H9 (cell line): ENCODE data around the gene EXOC3. TPM values are rescaled to one million over a fixed set of nuclear protein-coding genes. Genes with fewer than 3 reads are reported as not detected.

ENCODE experiments used
- DNase-seq: peaks from one replicate; pipeline ENCODE4 v3.0.0-alpha.2; 2017
- H2AFZ ChIP-seq: one replicate; pipeline ENCODE4 v1.6.1; 2013; ENCODE audit warnings: mild to moderate bottlenecking, low read length, control low read depth, moderate library complexity
- H2AK5ac ChIP-seq: 2 replicates; pipeline ENCODE4 v1.6.1; 2013; ENCODE audit warnings: low read length, control low read depth, mixed read lengths; ENCODE audit not compliant: insufficient read length
- H2BK120ac ChIP-seq: one replicate; pipeline ENCODE4 v1.6.1; 2013; ENCODE audit warnings: low read depth, mild to moderate bottlenecking, low read length, control low read depth, inconsistent platforms; ENCODE audit not compliant: poor library complexity, severe bottlenecking
- H2BK12ac ChIP-seq: 2 replicates; pipeline ENCODE4 v1.6.1; 2013; ENCODE audit warnings: low read length, control low read depth, mixed read lengths, low read depth; ENCODE audit not compliant: insufficient read length
- H2BK15ac ChIP-seq: 2 replicates; pipeline ENCODE4 v1.6.1; 2013; ENCODE audit warnings: low read depth, low read length, control low read depth
- H2BK20ac ChIP-seq: one replicate; pipeline ENCODE4 v1.6.1; 2013; ENCODE audit warnings: low read depth, mild to moderate bottlenecking, low read length, control low read depth, inconsistent platforms; ENCODE audit not compliant: poor library complexity, severe bottlenecking
- H2BK5ac ChIP-seq: 2 replicates; pipeline ENCODE4 v1.6.1; 2013; ENCODE audit warnings: low read length, control low read depth, mixed read lengths; ENCODE audit not compliant: insufficient read length
- H3K14ac ChIP-seq: 2 replicates; pipeline ENCODE4 v1.6.1; 2013; ENCODE audit warnings: low read length, control low read depth; ENCODE audit not compliant: insufficient read depth
- H3K18ac ChIP-seq: 2 replicates; pipeline ENCODE4 v1.6.1; 2013; ENCODE audit warnings: low read depth, mild to moderate bottlenecking, mixed read lengths, low read length, control low read depth; ENCODE audit not compliant: insufficient read length
- H3K23ac ChIP-seq: 2 replicates; pipeline ENCODE4 v1.6.1; 2013; ENCODE audit warnings: low read length, control low read depth, mixed read lengths, low read depth; ENCODE audit not compliant: insufficient read length
- H3K23me2 ChIP-seq: 2 replicates; pipeline ENCODE4 v1.6.1; 2013; ENCODE audit warnings: low read depth, mild to moderate bottlenecking, mixed read lengths, low read length, control low read depth; ENCODE audit not compliant: insufficient read length, poor library complexity, severe bottlenecking
- H3K27ac ChIP-seq: 2 replicates; pipeline ENCODE4 v1.5.1; 2013; ENCODE audit warnings: low read length, control low read depth, mixed read lengths, low read depth; ENCODE audit not compliant: insufficient read length
- H3K27me3 ChIP-seq: 2 replicates; pipeline ENCODE4 v1.6.1; 2013; ENCODE audit warnings: low read length, control low read depth, inconsistent platforms; ENCODE audit not compliant: insufficient read depth
- H3K4ac ChIP-seq: 2 replicates; pipeline ENCODE4 v1.6.1; 2013; ENCODE audit warnings: low read depth, mild to moderate bottlenecking, control low read depth, inconsistent platforms, low read length, moderate library complexity
- H3K4me1 ChIP-seq: 2 replicates; pipeline ENCODE4 v1.6.1; 2013; ENCODE audit warnings: low read length, control low read depth, inconsistent platforms; ENCODE audit not compliant: insufficient read depth
- H3K4me2 ChIP-seq: 2 replicates; pipeline ENCODE4 v1.6.1; 2013; ENCODE audit warnings: low read length, control low read depth, mixed read lengths; ENCODE audit not compliant: insufficient read length, insufficient read depth
- H3K56ac ChIP-seq: 2 replicates; pipeline ENCODE4 v1.6.1; 2013; ENCODE audit warnings: low read depth, mild to moderate bottlenecking, mixed read lengths, low read length, control low read depth; ENCODE audit not compliant: insufficient read length
- H3K79me1 ChIP-seq: 2 replicates; pipeline ENCODE4 v1.6.1; 2013; ENCODE audit warnings: low read depth, mild to moderate bottlenecking, moderate library complexity, low read length, control low read depth, inconsistent platforms; ENCODE audit not compliant: insufficient read depth, poor library complexity, severe bottlenecking
- H3K79me2 ChIP-seq: 2 replicates; pipeline ENCODE4 v1.6.1; 2013; ENCODE audit warnings: low read length, control low read depth, inconsistent platforms; ENCODE audit not compliant: insufficient read depth
- H3K9ac ChIP-seq: 2 replicates; pipeline ENCODE4 v1.6.1; 2013; ENCODE audit warnings: low read length, control low read depth, mixed read lengths; ENCODE audit not compliant: insufficient read length; ENCODE audit errors: extremely low read depth
- H3K9me3 ChIP-seq: one replicate; pipeline ENCODE4 v1.6.1; 2013; ENCODE audit warnings: low read depth, low read length, inconsistent platforms; ENCODE audit not compliant: control insufficient read depth
- H3T11ph ChIP-seq: one replicate; pipeline ENCODE4 v1.6.1; 2013; ENCODE audit warnings: mild to moderate bottlenecking, low read length, control low read depth, inconsistent platforms
- H4K20me1 ChIP-seq: one replicate; pipeline ENCODE4 v1.6.1; 2013; ENCODE audit not compliant: control insufficient read depth, insufficient read length, insufficient read depth
- H4K5ac ChIP-seq: 2 replicates; pipeline ENCODE4 v1.6.1; 2013; ENCODE audit warnings: low read depth, mild to moderate bottlenecking, mixed read lengths, low read length, control low read depth; ENCODE audit not compliant: insufficient read length
- H4K8ac ChIP-seq: replicated peaks from 2 replicates; pipeline ENCODE4 v1.6.1; 2013; ENCODE audit warnings: low read length, control low read depth, mixed read lengths, low read depth; ENCODE audit not compliant: insufficient read length
- H4K91ac ChIP-seq: 2 replicates; pipeline ENCODE4 v1.6.1; 2013; ENCODE audit warnings: low read depth, mild to moderate bottlenecking, moderate library complexity, mixed read lengths, low read length, control low read depth; ENCODE audit not compliant: insufficient read length
- H3K27ac Mint-ChIP-seq, 3 experiments: 2 replicates in 2 of 3; 3 replicates in 1 of 3; pipeline ENCODE4 v1.8.0; 2020 to 2021; ENCODE audit warnings: mixed read lengths in 3 of 3, mild to moderate bottlenecking in 1 of 3, moderate library complexity in 1 of 3
- H3K27me3 Mint-ChIP-seq: 2 replicates; pipeline ENCODE4 v1.8.0; 2021; ENCODE audit warnings: low read depth, mild to moderate bottlenecking, moderate library complexity, mixed read lengths
- H3K36me3 Mint-ChIP-seq, 3 experiments: 2 replicates in 2 of 3; 3 replicates in 1 of 3; pipeline ENCODE4 v1.8.0; 2020 to 2021; ENCODE audit warnings: low read depth in 3 of 3, mixed read lengths in 3 of 3; ENCODE audit not compliant: insufficient read depth in 1 of 3
- H3K4me1 Mint-ChIP-seq, 2 experiments: 2 replicates each; pipeline ENCODE4 v1.8.0; 2020; ENCODE audit warnings: mixed read lengths in 2 of 2
- H3K4me3 Mint-ChIP-seq, 2 experiments: 2 replicates in 1 of 2; 3 replicates in 1 of 2; pipeline ENCODE4 v1.8.0; 2020 to 2021; ENCODE audit warnings: mild to moderate bottlenecking in 2 of 2, mixed read lengths in 2 of 2, moderate library complexity in 1 of 2
- H3K9me3 Mint-ChIP-seq, 2 experiments: 2 replicates in 1 of 2; 3 replicates in 1 of 2; pipeline ENCODE4 v1.8.0; 2020; ENCODE audit warnings: mild to moderate bottlenecking in 2 of 2, mixed read lengths in 2 of 2, moderate library complexity in 1 of 2
- CTCF ChIP-seq: fragments of 200-600 bp; sonication (generic); conservative IDR thresholded peaks from 3 replicates; pipeline ENCODE4 v1.8.0; 2021; ENCODE audit warnings: antibody characterized with exemption, mild to moderate bottlenecking
- WGBS: extraction: QIAGEN DNeasy Blood & Tissue Kit; methylation state at CpG from one replicate; pipeline ENCODE4 v1.1.7; 2013; ENCODE audit warnings: missing lambda C conversion rate, low lambda C conversion rate, mixed read lengths; ENCODE audit not compliant: insufficient read length; ENCODE audit errors: extremely low coverage; 5-methylcytosine and 5-hydroxymethylcytosine counted together
- total RNA-seq: library from RNA; stranded (reverse); gene quantifications from 2 replicates; pipeline ENCODE4 v1.2.1, GENCODE V29; 2021

The EXOC3 gene
- total RNA-seq, 1 experiment from 2014 or later: 36.7 TPM

- H3K27ac ChIP-seq: no peak overlapping the region
- H3K9me3 Mint-ChIP-seq: peaks cover 0 to 3% of the 10 kb centered on the region in 2 experiments; a peak in 1 of 5 replicates
- no peak overlapping the region for H3K23ac ChIP-seq
- H4K8ac ChIP-seq: no peak overlapping the region
- H2AK5ac ChIP-seq: no peak overlapping the region
- no peak overlapping the region for H2BK12ac ChIP-seq
- H3K4ac ChIP-seq: no peak overlapping the region
- TF ChIP-seq CTCF: no peak
- no peak overlapping the region for H2BK120ac ChIP-seq
- H3K27me3 ChIP-seq: no peaks in the 10 kb centered on the region; the same call in 1 of the 2 replicates
- H3K23me2 ChIP-seq: no peaks in the 10 kb centered on the region
- H4K5ac ChIP-seq: no peak overlapping the region
- no peak overlapping the region for H2BK15ac ChIP-seq
- H3K79me2 ChIP-seq: no peaks in the 10 kb centered on the region
- no peak overlapping the region for H2BK5ac ChIP-seq
- H3K4me1 Mint-ChIP-seq: peaks cover 0 to 4% of the 10 kb centered on the region in 2 experiments; a peak in 2 of 4 replicates
- no peak overlapping the region for H3K18ac ChIP-seq
- H2AFZ ChIP-seq: no peak overlapping the region
- H3K4me2 ChIP-seq: no peak overlapping the region
- H3K56ac ChIP-seq: no peak overlapping the region
- H3K79me1 ChIP-seq: no peaks in the 10 kb centered on the region
- H3K4me1 ChIP-seq: no peaks in the 10 kb centered on the region
- H4K91ac ChIP-seq: no peak overlapping the region
- no peak overlapping the region for H3T11ph ChIP-seq
- no peak overlapping the region for H2BK20ac ChIP-seq
- H3K36me3 Mint-ChIP-seq: no peaks in the 10 kb centered on the region
- no peaks in the 10 kb centered on the region for H3K9me3 ChIP-seq
- no peak overlapping the region for H3K4me3 Mint-ChIP-seq
- no peak overlapping the region for H3K9ac ChIP-seq
- H4K20me1 ChIP-seq: no peaks in the 10 kb centered on the region
- H3K14ac ChIP-seq: no peak overlapping the region
- no CpG with 5 or more reads among the region's 33 CpGs for WGBS
- no peak for DNase-seq
- no peak overlapping the region for H3K27ac Mint-ChIP-seq
- peaks cover 42% of the 10 kb centered on the region for H3K27me3 Mint-ChIP-seq
These were observed 61.6 kb downstream of the EXOC3 start for GRCh38 chr5:504326-505154.
